ENCODE data around the gene TBCE. TPM values are rescaled to one million over a fixed set of nuclear protein-coding genes. Genes with fewer than 3 reads are reported as not detected.
"Not testable (repeated sequence)": the region's sequence is repeated elsewhere in the genome, so short reads cannot be mapped to it uniquely, and the experiment has no call there.

Gene TBCE
- total and polyA plus RNA-seq, 9 of the 15 experiments (the other 6 are each of a cell fraction or from before 2014, with no cell fraction given): 52.6 to 92.1 (median 82.1) TPM

DNA sequence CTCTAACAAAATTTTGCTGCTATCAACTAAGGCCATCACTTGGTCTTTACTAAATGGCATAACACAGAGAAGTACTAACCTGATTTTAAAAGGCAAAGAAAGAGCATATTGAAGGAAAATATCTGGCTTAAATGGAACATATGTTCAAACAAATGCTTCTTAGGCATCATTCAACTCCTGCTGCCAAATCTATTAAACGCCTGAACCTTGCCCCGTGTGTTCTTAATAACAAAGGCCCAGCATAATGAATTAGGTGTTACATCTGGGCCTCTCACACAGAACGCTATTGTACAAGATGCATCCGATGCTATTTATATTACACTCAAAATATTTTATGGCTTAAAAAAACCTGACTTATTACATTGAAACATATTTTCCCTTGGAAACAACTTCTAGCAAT, 88.6 kb downstream of the TBCE start:
- H3K27me3 ChIP-seq (ENCODE audit: control insufficient read depth in 2 of 2, insufficient read depth in 2 of 2, low read length in 2 of 2): no peaks in the 10 kb centered on the region
- H3K36me3 ChIP-seq (ENCODE audit: control insufficient read depth, insufficient read depth, low read length): peaks cover 46% of the 10 kb centered on the region; the same call in 2 of the 3 replicates
- H3K4me3 ChIP-seq: no peak overlapping the region
- ChIA-PET CTCF (ENCODE audit: low intra/inter-chr PET ratio) (no interaction called here), POLR2A (no interaction called here)
- H3K4me1 ChIP-seq (replicated peaks in 1 of 2; ENCODE audit: control insufficient read depth in 2 of 2, insufficient read depth in 2 of 2, low read length in 2 of 2): peaks cover 0 to 4% of the 10 kb centered on the region in 2 experiments; a peak in 3 of 5 replicates
- no peaks in the 10 kb centered on the region for H3K9me3 ChIP-seq (replicated peaks; ENCODE audit: control insufficient read depth, insufficient read depth, low read depth, low read length)
- in situ Hi-C loops (cut with MboI) (no loop called here), intact Hi-C loops (cut with micrococcal nuclease) (no loop called here)
- DNase-seq (ENCODE audit: extremely low read depth in 1 of 4, low spot score in 3 of 4) (no peak), FAIRE-seq (no peak), ATAC-seq (no peak)
- no TSS peak for BruUV-seq (replicated peaks)
- no peak overlapping the region for H3K27ac ChIP-seq (ENCODE audit: extremely low read depth, low read depth, low read length)
- H3K79me2 ChIP-seq (ENCODE audit: control insufficient read depth, insufficient read depth, low read length): no peaks in the 10 kb centered on the region
- H2AFZ ChIP-seq (ENCODE audit: low read depth, low read length): no peak overlapping the region
- H3K9me1 ChIP-seq (ENCODE audit: control insufficient read depth, insufficient read depth, low read length): no peaks in the 10 kb centered on the region
- H3K9ac ChIP-seq (ENCODE audit: insufficient read depth in 1 of 2, low read depth in 2 of 2, low read length in 2 of 2): no peak overlapping the region
- TF ChIP-seq ZNF263 (CRISPR knock-in tag; IDR thresholded peaks at IDR 0.05; ENCODE audit: borderline replicate concordance) (no peak), MCM2 (IDR thresholded peaks at IDR 0.05; ENCODE audit: low read depth) (no peak), RFX7 (CRISPR knock-in tag; IDR thresholded peaks at IDR 0.05) (no peak), ADNP (tag; IDR thresholded peaks at IDR 0.05) (no peak), CHD4 (IDR thresholded peaks at IDR 0.05; ENCODE audit: insufficient read depth, insufficient replicate concordance, low read depth, low read length, poor library complexity, severe bottlenecking) (no peak), BRCA1 (IDR thresholded peaks at IDR 0.05) (no peak), BRCA1 (CRISPR knock-in tag; IDR thresholded peaks at IDR 0.05) (no peak), ZNF197 (CRISPR knock-in tag; IDR thresholded peaks at IDR 0.05; ENCODE audit: low read depth) (no peak)
- TF ChIP-seq, protein P1, sequence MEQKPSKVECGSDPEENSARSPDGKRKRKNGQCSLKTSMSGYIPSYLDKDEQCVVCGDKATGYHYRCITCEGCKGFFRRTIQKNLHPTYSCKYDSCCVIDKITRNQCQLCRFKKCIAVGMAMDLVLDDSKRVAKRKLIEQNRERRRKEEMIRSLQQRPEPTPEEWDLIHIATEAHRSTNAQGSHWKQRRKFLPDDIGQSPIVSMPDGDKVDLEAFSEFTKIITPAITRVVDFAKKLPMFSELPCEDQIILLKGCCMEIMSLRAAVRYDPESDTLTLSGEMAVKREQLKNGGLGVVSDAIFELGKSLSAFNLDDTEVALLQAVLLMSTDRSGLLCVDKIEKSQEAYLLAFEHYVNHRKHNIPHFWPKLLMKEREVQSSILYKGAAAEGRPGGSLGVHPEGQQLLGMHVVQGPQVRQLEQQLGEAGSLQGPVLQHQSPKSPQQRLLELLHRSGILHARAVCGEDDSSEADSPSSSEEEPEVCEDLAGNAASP (IDR thresholded peaks at IDR 0.05): no peak
- TF ChIP-seq, protein P2, sequence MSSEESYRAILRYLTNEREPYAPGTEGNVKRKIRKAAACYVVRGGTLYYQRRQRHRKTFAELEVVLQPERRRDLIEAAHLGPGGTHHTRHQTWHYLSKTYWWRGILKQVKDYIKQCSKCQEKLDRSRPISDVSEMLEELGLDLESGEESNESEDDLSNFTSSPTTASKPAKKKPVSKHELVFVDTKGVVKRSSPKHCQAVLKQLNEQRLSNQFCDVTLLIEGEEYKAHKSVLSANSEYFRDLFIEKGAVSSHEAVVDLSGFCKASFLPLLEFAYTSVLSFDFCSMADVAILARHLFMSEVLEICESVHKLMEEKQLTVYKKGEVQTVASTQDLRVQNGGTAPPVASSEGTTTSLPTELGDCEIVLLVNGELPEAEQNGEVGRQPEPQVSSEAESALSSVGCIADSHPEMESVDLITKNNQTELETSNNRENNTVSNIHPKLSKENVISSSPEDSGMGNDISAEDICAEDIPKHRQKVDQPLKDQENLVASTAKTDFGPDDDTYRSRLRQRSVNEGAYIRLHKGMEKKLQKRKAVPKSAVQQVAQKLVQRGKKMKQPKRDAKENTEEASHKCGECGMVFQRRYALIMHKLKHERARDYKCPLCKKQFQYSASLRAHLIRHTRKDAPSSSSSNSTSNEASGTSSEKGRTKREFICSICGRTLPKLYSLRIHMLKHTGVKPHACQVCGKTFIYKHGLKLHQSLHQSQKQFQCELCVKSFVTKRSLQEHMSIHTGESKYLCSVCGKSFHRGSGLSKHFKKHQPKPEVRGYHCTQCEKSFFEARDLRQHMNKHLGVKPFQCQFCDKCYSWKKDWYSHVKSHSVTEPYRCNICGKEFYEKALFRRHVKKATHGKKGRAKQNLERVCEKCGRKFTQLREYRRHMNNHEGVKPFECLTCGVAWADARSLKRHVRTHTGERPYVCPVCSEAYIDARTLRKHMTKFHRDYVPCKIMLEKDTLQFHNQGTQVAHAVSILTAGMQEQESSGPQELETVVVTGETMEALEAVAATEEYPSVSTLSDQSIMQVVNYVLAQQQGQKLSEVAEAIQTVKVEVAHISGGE (CRISPR knock-in tag; IDR thresholded peaks at IDR 0.05): no peak
- WGBS (ENCODE audit: insufficient coverage, low coverage, missing lambda C conversion rate): 89% methylated on average over 4 of the region's 4 CpGs
- H3K4me2 ChIP-seq (ENCODE audit: insufficient read depth, low read length): no peak overlapping the region
- no peaks in the 10 kb centered on the region for H4K20me1 ChIP-seq (replicated peaks; ENCODE audit: control insufficient read depth, insufficient read depth, low read length)

DNA sequence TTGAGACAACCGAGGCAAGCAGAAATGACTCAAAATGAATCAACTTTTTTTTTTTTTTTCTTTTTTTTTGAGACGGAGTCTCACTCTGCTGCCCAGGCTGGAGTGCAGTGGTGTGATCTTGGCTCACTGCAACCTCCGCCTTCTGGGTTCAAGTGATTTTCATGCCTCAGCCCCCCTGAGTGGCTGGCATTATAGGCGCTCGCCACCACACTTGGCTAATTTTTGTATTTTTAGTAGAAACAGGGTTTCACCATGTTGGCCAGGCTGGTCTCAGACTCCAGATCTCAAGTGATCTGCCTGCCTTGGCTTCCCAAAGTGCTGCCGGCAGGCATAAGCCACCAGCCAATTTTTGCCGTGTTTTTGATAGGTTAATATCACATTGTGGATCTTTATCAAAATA, 90.6 kb downstream of the TBCE start:
- POLR2A ChIA-PET; H4K20me1 ChIP-seq (replicated peaks; ENCODE audit: control insufficient read depth, insufficient read depth, low read length); H3K9me1 ChIP-seq (ENCODE audit: control insufficient read depth, insufficient read depth, low read length); H3K79me2 ChIP-seq (ENCODE audit: control insufficient read depth, insufficient read depth, low read length); BruUV-seq (replicated peaks); intact Hi-C loops (cut with micrococcal nuclease); H3K9me3 ChIP-seq (replicated peaks; ENCODE audit: control insufficient read depth, insufficient read depth, low read depth, low read length); CTCF ChIA-PET (ENCODE audit: low intra/inter-chr PET ratio); H3K4me2 ChIP-seq (ENCODE audit: insufficient read depth, low read length); H3K4me3 ChIP-seq; H3K9ac ChIP-seq (ENCODE audit: insufficient read depth in 1 of 2, low read depth in 2 of 2, low read length in 2 of 2); in situ Hi-C loops (cut with MboI); H3K4me1 ChIP-seq (replicated peaks in 1 of 2; ENCODE audit: control insufficient read depth in 2 of 2, insufficient read depth in 2 of 2, low read length in 2 of 2); FAIRE-seq; H3K27ac ChIP-seq (ENCODE audit: extremely low read depth, low read depth, low read length); H3K27me3 ChIP-seq (ENCODE audit: control insufficient read depth in 2 of 2, insufficient read depth in 2 of 2, low read length in 2 of 2); DNase-seq (ENCODE audit: extremely low read depth in 1 of 4, low spot score in 3 of 4); H2AFZ ChIP-seq (ENCODE audit: low read depth, low read length); ATAC-seq: not testable (repeated sequence)
- WGBS (ENCODE audit: insufficient coverage, low coverage, missing lambda C conversion rate): 97% methylated on average over 7 of the region's 7 CpGs
- peaks cover 42% of the 10 kb centered on the region; the same call in 2 of the 3 replicates for H3K36me3 ChIP-seq (ENCODE audit: control insufficient read depth, insufficient read depth, low read length)
